Uterus (tissue), 2 donors: Measurements from ENCODE around the gene DKK2.

ENCODE experiments used
- CTCF ChIP-seq, 4 experiments: fragments of 200-600 bp in 2 of 4; fragments of 450-650 bp in 2 of 4; sonication (generic) in 2 of 4; IDR thresholded peaks; one replicate each; pipeline ENCODE4 v1.5.1; 2016 to 2019; ENCODE audit warnings: antibody characterized with exemption in 4 of 4, mild to moderate bottlenecking in 2 of 4, moderate library complexity in 1 of 4
- POLR2A ChIP-seq, 2 donors: fragments of 450-650 bp; IDR thresholded peaks; one replicate each; pipeline ENCODE4 v1.6.1; 2016; ENCODE audit warnings: antibody characterized with exemption in 2 of 2, mild to moderate bottlenecking in 1 of 2, moderate library complexity in 1 of 2

- TF ChIP-seq CTCF (IDR thresholded peaks at IDR 0.05) (no peak), POLR2A (IDR thresholded peaks at IDR 0.05) (no peak)
Observed at GRCh38 chr4:107035819-107036583, at the start of gene DKK2.
